ENCODE data around the gene MIGA2. TPM values are rescaled to one million over a fixed set of nuclear protein-coding genes. Genes with fewer than 3 reads are reported as not detected.

Gene MIGA2
- total and polyA plus RNA-seq, 2 experiments from 2014 or later: 19.3 to 47.8 TPM

DNA sequence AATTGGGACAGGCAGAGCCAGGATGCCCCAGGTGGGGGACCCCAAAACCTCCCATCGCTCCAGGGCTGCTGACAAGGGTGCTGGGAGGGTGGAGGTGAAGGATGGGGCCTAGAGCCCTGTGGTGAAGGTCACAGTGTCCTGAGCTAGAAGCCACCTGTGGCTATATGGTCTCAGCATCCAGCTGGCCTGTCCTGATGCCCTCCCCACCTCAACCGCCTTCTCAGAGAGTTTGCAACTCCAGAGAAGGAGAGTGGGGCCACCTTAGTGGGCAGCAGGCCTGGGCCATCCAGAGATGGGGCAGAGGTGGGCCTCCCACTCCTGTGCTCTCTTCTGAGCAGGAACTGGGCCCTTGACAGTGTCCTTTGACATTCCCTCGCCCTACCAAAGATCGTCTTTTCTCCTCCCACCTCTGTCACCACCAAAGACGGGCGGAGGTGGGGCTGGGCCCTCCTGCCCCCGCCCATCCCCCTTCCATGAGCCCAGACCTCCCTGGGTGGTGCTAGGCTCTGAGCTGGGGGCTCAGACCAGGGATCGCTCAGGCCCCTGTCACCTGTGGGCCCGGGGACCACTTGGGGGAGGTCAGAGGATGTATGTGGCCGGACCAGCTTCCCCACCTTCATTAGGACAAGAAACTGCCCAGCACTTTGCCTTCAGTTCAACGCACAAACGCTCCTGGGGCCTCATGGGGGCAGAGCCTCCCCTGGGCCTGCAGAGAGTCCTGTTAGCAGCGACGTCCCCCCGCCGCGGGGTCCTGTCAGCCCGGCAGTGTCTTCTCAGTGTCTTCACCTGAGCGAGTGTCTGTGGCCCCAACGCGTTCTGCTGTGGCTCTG is 34.5 kb downstream of the MIGA2 start (continued):
- TF ChIP-seq, protein P1, sequence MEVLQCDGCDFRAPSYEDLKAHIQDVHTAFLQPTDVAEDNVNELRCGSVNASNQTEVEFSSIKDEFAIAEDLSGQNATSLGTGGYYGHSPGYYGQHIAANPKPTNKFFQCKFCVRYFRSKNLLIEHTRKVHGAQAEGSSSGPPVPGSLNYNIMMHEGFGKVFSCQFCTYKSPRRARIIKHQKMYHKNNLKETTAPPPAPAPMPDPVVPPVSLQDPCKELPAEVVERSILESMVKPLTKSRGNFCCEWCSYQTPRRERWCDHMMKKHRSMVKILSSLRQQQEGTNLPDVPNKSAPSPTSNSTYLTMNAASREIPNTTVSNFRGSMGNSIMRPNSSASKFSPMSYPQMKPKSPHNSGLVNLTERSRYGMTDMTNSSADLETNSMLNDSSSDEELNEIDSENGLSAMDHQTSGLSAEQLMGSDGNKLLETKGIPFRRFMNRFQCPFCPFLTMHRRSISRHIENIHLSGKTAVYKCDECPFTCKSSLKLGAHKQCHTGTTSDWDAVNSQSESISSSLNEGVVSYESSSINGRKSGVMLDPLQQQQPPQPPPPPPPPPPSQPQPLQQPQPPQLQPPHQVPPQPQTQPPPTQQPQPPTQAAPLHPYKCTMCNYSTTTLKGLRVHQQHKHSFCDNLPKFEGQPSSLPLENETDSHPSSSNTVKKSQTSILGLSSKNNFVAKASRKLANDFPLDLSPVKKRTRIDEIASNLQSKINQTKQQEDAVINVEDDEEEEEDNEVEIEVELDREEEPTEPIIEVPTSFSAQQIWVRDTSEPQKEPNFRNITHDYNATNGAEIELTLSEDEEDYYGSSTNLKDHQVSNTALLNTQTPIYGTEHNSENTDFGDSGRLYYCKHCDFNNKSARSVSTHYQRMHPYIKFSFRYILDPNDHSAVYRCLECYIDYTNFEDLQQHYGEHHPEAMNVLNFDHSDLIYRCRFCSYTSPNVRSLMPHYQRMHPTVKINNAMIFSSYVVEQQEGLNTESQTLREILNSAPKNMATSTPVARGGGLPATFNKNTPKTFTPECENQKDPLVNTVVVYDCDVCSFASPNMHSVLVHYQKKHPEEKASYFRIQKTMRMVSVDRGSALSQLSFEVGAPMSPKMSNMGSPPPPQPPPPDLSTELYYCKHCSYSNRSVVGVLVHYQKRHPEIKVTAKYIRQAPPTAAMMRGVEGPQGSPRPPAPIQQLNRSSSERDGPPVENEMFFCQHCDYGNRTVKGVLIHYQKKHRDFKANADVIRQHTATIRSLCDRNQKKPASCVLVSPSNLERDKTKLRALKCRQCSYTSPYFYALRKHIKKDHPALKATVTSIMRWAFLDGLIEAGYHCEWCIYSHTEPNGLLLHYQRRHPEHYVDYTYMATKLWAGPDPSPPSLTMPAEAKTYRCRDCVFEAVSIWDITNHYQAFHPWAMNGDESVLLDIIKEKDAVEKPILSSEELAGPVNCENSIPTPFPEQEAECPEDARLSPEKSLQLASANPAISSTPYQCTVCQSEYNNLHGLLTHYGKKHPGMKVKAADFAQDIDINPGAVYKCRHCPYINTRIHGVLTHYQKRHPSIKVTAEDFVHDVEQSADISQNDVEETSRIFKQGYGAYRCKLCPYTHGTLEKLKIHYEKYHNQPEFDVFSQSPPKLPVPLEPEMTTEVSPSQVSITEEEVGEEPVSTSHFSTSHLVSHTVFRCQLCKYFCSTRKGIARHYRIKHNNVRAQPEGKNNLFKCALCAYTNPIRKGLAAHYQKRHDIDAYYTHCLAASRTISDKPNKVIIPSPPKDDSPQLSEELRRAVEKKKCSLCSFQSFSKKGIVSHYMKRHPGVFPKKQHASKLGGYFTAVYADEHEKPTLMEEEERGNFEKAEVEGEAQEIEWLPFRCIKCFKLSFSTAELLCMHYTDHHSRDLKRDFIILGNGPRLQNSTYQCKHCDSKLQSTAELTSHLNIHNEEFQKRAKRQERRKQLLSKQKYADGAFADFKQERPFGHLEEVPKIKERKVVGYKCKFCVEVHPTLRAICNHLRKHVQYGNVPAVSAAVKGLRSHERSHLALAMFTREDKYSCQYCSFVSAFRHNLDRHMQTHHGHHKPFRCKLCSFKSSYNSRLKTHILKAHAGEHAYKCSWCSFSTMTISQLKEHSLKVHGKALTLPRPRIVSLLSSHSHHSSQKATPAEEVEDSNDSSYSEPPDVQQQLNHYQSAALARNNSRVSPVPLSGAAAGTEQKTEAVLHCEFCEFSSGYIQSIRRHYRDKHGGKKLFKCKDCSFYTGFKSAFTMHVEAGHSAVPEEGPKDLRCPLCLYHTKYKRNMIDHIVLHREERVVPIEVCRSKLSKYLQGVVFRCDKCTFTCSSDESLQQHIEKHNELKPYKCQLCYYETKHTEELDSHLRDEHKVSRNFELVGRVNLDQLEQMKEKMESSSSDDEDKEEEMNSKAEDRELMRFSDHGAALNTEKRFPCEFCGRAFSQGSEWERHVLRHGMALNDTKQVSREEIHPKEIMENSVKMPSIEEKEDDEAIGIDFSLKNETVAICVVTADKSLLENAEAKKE (CRISPR knock-in tag; IDR thresholded peaks at IDR 0.05): no peak
- TF ChIP-seq STAT1 (IDR thresholded peaks at IDR 0.05; ENCODE audit: unreplicated experiment) (no peak), NANOG (IDR thresholded peaks at IDR 0.05; ENCODE audit: borderline replicate concordance) (no peak), ZNF114 (CRISPR knock-in tag; IDR thresholded peaks at IDR 0.05) (no peak), ZNF331 (CRISPR knock-in tag; IDR thresholded peaks at IDR 0.05; ENCODE audit: low read depth) (no peak), POLR2AphosphoS5 (IDR thresholded peaks at IDR 0.05; ENCODE audit: low read depth) (no peak)
- TF ChIP-seq, protein P2, sequence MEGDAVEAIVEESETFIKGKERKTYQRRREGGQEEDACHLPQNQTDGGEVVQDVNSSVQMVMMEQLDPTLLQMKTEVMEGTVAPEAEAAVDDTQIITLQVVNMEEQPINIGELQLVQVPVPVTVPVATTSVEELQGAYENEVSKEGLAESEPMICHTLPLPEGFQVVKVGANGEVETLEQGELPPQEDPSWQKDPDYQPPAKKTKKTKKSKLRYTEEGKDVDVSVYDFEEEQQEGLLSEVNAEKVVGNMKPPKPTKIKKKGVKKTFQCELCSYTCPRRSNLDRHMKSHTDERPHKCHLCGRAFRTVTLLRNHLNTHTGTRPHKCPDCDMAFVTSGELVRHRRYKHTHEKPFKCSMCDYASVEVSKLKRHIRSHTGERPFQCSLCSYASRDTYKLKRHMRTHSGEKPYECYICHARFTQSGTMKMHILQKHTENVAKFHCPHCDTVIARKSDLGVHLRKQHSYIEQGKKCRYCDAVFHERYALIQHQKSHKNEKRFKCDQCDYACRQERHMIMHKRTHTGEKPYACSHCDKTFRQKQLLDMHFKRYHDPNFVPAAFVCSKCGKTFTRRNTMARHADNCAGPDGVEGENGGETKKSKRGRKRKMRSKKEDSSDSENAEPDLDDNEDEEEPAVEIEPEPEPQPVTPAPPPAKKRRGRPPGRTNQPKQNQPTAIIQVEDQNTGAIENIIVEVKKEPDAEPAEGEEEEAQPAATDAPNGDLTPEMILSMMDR (conservative IDR thresholded peaks at IDR 0.05; ENCODE audit: low read depth in 2 of 2): no peak
